ENCODE measurements around the gene CABS1. TPM values are rescaled to one million over a fixed set of nuclear protein-coding genes. Genes with fewer than 3 reads are reported as not detected.

Gene CABS1
- total RNA-seq, 1 experiment from 2014 or later, result not detected

DNA sequence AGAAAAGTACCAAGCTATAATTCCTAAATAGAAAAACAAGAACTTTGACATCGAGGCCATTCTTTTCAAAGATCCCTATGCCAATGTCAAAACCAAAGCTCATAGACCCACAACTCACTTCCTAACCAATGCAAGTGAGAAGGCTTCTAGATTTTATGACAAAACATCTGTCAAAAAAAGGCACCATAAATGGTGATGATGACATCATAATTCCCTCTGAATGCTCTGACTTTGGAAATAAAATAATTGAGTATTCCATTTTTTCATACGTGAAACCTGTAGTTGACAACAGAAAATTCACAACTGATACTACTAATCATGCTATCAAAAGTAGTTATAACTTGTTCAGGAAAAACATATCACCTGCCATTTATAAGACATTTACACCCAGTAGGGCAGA lies 8.7 kb upstream of the CABS1 start:
- intact Hi-C loops (cut with micrococcal nuclease), result no loop called here
- Mint-ChIP-seq H3K4me3 (ENCODE audit: unreplicated experiment) (no peak overlapping the region), H3K27me3 (ENCODE audit: insufficient read depth, unreplicated experiment) (no peaks in the 10 kb centered on the region), H3K4me1 (ENCODE audit: insufficient read depth, unreplicated experiment) (no peaks in the 10 kb centered on the region), H3K27ac (ENCODE audit: low read depth, unreplicated experiment) (no peak overlapping the region), H3K36me3 (ENCODE audit: insufficient read depth, unreplicated experiment) (no peaks in the 10 kb centered on the region), H3K9me3 (ENCODE audit: unreplicated experiment) (no peaks in the 10 kb centered on the region)
- POLR2A ChIA-PET, result no interaction called here
- CTCF ChIA-PET, result no interaction called here
- TF ChIP-seq CTCF (IDR thresholded peaks at IDR 0.05; ENCODE audit: unreplicated experiment), result no peak
- no TSS peak for BruUV-seq (replicated peaks)
- DNase-seq (ENCODE audit: unreplicated experiment), result no peak

GRCh38 chr4:70336043-70336442 lies 1.3 kb downstream of the CABS1 start:
- intact Hi-C loops (cut with micrococcal nuclease), result no loop called here
- Mint-ChIP-seq H3K27ac (ENCODE audit: low read depth, unreplicated experiment) (no peak overlapping the region), H3K9me3 (ENCODE audit: unreplicated experiment) (no peaks in the 10 kb centered on the region), H3K4me1 (ENCODE audit: insufficient read depth, unreplicated experiment) (no peaks in the 10 kb centered on the region), H3K27me3 (ENCODE audit: insufficient read depth, unreplicated experiment) (peaks cover 30% of the 10 kb centered on the region), H3K36me3 (ENCODE audit: insufficient read depth, unreplicated experiment) (no peaks in the 10 kb centered on the region), H3K4me3 (ENCODE audit: unreplicated experiment) (no peak overlapping the region)
- POLR2A ChIA-PET, result no interaction called here
- CTCF ChIA-PET, result no interaction called here
- TF ChIP-seq CTCF (IDR thresholded peaks at IDR 0.05; ENCODE audit: unreplicated experiment), result no peak
- BruUV-seq (replicated peaks), result no TSS peak
- DNase-seq (ENCODE audit: unreplicated experiment), result no peak

DNA sequence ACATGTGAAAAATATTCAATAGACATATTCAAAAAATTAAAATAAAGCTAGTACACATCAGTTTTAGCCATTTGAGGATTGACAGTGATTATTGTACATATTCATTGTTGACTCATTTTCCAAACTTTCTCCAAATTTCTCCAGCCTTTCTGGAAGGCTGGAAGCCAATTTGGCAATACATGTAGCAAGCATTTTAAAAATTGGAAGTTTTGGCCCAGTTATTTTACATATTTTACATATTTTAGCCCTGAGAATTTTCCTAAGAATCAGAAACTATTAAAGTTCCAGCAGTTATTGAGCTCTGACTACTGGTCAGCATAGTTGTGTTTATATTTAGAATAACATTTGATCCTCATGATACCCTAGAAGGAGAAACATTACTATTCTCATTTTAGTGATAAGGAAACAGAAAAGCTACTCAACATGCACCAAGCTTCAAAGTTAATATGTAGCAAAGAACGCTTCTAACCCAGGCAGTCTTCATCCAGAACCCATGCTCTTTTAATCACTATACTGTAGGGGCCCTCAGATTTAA lies 3.2 kb downstream of the CABS1 start:
- POLR2A ChIA-PET, result no interaction called here
- no peaks in the 10 kb centered on the region for H3K4me1 Mint-ChIP-seq (ENCODE audit: insufficient read depth, unreplicated experiment)
- H3K4me3 Mint-ChIP-seq (ENCODE audit: unreplicated experiment), result no peak overlapping the region
- no peaks in the 10 kb centered on the region for H3K9me3 Mint-ChIP-seq (ENCODE audit: unreplicated experiment)
- H3K27ac Mint-ChIP-seq (ENCODE audit: low read depth, unreplicated experiment), result no peak overlapping the region
- no peak for DNase-seq (ENCODE audit: unreplicated experiment)
- no peak for TF ChIP-seq CTCF (IDR thresholded peaks at IDR 0.05; ENCODE audit: unreplicated experiment)
- BruUV-seq (replicated peaks), result no TSS peak
- peaks cover 43% of the 10 kb centered on the region for H3K27me3 Mint-ChIP-seq (ENCODE audit: insufficient read depth, unreplicated experiment)
- no peaks in the 10 kb centered on the region for H3K36me3 Mint-ChIP-seq (ENCODE audit: insufficient read depth, unreplicated experiment)
- CTCF ChIA-PET, result interaction anchor here (0.6 kb wide), 1 partner anchor 222 kb away, joined by 3 read pairs; no protein-coding TSS in a partner anchor
- intact Hi-C loops (cut with micrococcal nuclease), result no loop called here

- H3K9me3 Mint-ChIP-seq (ENCODE audit: unreplicated experiment), result no peaks in the 10 kb centered on the region
- no peak for TF ChIP-seq CTCF (IDR thresholded peaks at IDR 0.05; ENCODE audit: unreplicated experiment)
- intact Hi-C loops (cut with micrococcal nuclease), result no loop called here
- H3K36me3 Mint-ChIP-seq (ENCODE audit: insufficient read depth, unreplicated experiment), result no peaks in the 10 kb centered on the region
- ChIA-PET CTCF (no interaction called here), POLR2A (no interaction called here)
- H3K4me3 Mint-ChIP-seq (ENCODE audit: unreplicated experiment), result no peak overlapping the region
- no peak for DNase-seq (ENCODE audit: unreplicated experiment)
- H3K4me1 Mint-ChIP-seq (ENCODE audit: insufficient read depth, unreplicated experiment), result no peaks in the 10 kb centered on the region
- peaks cover 18% of the 10 kb centered on the region for H3K27me3 Mint-ChIP-seq (ENCODE audit: insufficient read depth, unreplicated experiment)
- no peak overlapping the region for H3K27ac Mint-ChIP-seq (ENCODE audit: low read depth, unreplicated experiment)
- no TSS peak for BruUV-seq (replicated peaks)
Measured at GRCh38 chr4:70356185-70356584, 21.4 kb downstream of the CABS1 start.

Data from MCF 10A (cell line).